Activated gamma-delta T cell (primary cell): Measurements from ENCODE around the gene SYNGR3.
"Not testable (repeated sequence)": the region's sequence is repeated elsewhere in the genome, so short reads cannot be mapped to it uniquely, and the experiment has no call there.

Experiments
- DNase-seq: peaks from one replicate; lab custom pipeline; 2025; lab: John Stamatoyannopoulos, UW

Gene SYNGR3

GRCh38 chr16:2009164-2009711, 19.5 kb downstream of the SYNGR3 start:
- DNase-seq: no peak

DNA sequence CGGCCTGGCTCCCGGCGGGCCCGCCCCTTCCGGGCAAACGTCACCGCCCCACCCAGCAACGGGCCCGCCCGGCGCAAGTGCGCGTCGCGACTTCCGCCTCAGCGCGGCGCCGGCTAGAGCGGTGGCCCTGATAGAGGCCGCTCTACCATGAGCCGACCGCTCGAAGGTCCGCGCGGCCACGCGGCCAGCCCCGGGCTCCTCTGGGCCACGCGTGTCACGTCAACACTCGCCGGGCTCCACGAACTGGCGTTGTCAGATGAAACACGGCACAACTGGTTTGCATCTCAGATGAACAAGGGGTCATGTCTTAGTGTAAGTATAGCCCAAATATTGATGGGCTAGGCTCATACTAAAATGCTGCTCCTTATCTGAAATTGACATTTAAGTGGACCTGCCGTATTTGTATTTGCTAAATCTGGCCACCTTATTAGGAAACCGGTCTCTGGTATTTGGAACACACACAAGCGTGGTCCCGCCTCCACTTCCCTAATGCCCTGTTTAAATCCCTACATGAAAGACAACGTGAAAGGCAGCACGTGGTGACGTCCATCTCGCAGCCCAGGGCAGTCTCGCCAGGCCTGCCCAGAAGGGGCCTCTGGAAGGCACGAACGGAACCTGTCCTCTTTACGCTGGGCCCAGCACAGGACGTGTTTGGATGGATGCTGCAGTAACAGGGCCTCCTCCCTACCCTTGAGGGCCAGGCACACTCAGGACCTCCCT, 20.2 kb downstream of the SYNGR3 start, which contains the start of gene ZNF598:
TSS of gene ZNF598 (minus strand) at position 31 of the 720 bp plus-strand sequence.
- peak; percentile 69 for DNase-seq

DNA sequence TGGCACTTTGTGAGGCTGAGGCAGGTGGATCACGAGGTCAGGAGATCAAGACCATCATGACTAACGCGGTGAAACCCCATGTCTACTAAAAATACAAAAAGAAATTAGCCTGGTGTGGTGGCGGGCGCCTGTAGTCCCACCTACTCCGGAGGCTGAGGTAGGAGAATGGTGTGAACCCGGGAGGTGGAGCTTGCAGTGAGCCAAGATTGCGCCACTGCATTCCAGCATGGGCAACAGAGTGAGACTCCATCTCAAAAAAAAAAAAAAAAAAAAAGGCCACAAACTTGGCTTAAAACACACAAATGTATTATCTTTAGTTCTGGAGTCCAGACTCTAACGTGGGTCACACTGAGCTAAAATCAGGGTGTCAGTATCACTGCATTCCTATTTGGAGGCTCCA, 22.0 kb downstream of the SYNGR3 start:
- DNase-seq: not testable (repeated sequence)

- no peak for DNase-seq
Observed at GRCh38 chr16:2013527-2013926, 23.8 kb downstream of the SYNGR3 start.

- no peak for DNase-seq
Observed at GRCh38 chr16:2015117-2015946, 25.6 kb downstream of the SYNGR3 start.

- DNase-seq: no peak
Observed at GRCh38 chr16:2015947-2016208, 26.1 kb downstream of the SYNGR3 start.

DNA sequence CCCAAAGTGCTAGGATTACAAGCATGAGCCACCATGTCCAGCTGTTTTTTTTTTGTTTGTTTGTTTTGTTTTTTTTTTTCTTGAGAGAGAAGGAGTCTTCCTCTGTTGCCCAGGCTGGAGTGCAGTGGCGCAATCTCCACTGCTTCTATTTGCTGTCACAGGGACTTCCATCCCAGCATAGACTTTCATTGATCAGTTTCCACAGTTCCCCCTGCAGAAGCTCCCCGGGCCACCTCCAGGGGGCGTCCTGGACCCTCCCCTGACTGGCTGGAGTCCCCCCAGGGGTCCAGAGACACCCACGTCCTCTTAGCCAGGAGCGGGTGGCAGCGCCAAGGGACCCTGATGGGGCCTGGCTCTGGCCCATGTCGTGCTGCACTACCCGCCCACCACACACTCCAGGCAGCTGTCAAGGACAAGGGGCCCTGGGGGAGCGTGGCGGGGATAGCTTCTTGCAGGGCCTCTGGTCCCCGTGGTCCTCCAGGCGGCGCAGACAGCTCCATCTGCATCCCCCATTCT, 26.7 kb downstream of the SYNGR3 start:
- DNase-seq: no peak

GRCh38 chr16:2019518-2019920, 29.7 kb downstream of the SYNGR3 start, which contains the start of gene NPW:
Gene NPW, plus strand, starts transcription at chr16:2019785.
- no peak for DNase-seq

DNA sequence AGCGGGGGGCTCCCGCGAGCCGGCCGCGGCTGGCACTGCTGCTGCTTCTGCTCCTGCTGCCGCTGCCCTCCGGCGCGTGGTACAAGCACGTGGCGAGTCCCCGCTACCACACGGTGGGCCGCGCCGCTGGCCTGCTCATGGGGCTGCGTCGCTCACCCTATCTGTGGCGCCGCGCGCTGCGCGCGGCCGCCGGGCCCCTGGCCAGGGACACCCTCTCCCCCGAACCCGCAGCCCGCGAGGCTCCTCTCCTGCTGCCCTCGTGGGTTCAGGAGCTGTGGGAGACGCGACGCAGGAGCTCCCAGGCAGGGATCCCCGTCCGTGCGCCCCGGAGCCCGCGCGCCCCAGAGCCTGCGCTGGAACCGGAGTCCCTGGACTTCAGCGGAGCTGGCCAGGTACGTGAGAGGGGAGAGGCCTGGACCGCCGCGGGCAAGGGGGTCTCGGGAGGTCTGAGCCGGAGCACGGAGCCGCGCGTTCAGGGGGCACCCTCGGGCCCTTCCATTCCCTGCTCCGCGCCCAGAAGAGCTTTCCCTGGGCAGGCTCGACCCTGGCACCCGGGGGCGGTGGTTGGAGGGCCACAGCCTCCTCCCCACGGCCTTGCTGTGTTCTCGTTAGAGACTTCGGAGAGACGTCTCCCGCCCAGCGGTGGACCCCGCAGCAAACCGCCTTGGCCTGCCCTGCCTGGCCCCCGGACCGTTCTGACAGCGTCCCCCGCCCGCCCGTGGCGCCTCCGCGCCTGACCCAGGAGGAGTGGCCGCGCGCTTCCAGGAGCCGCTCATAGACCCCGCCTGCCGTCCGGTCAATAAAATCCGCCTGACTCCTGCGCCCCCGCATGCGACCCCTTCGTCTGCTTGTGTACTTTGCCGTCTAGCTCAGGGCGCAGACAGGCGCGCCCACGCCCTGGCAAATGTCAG, 30.4 kb downstream of the SYNGR3 start:
- no peak for DNase-seq

DNA sequence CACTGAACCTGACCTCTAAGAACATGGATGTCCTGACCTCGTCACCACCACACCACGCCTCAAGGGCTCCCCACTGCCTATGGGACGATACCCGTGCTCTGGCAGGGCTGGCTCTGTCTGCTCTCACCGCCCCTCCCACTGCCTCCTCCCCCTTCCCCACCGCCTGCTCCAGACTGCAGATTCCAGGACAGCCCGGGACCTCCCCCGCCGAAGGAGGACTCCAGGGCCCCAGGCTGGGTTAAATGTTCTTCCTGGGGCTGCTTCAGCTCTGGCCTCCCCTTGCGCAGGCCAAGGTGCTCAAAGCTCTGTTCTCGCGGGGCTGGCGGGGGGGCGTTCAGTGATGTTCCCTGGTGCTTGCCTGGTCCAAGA, 32.9 kb downstream of the SYNGR3 start:
- DNase-seq: no peak

GRCh38 chr16:2023092-2024031, 33.6 kb downstream of the SYNGR3 start:
- peak; percentile 93 for DNase-seq

DNA sequence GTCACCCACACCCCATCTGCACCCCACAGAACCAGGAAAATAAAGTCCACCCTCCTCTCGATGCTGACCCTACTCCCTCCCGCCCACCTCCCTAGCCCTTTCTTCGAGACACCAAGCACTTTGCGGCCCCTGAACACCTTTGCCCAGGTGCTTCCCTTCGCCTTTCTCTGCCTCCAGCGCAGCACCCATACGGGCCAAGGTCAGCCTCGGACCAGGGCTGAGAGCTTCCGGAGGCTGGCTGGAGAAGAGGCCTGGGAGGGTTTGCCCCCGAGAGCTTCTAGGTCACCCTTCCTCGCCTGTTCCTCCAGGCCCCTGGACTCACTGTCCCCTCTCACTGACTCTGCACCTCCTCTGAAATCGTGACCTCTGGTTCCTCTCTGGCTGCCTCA, 34.3 kb downstream of the SYNGR3 start:
- no peak for DNase-seq

DNA sequence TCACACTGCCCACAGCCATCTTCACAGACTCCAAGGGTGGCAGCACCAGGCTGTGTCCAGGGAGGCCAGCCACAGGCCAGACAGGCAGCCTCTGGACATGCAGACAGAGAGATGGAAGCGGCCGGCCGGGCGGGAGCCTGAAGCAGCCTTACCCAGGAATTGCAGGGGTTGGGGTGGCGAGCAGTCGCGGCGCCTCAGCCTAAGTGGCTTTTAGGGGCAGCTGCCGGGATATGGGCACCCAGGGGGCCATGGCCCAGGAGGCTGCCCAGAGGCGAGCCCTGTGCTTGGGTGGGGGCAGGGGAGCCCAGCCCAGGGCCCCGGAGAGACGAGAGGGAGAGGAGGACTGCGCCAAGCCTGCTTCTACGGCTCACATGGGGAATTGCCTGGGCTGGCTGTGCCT, 35.5 kb downstream of the SYNGR3 start:
- no peak for DNase-seq

- no peak for DNase-seq
Observed at GRCh38 chr16:2025878-2026460, 36.2 kb downstream of the SYNGR3 start.

- no peak for DNase-seq
Observed at GRCh38 chr16:2026461-2027023, 36.8 kb downstream of the SYNGR3 start, which contains the start of gene NHERF2. Gene NHERF2, plus strand, starts transcription at chr16:2026902. Its CDS starts 104 bp downstream, at chr16:2027006.

GRCh38 chr16:2027024-2028010, 37.5 kb downstream of the SYNGR3 start:
- DNase-seq: no peak

DNA sequence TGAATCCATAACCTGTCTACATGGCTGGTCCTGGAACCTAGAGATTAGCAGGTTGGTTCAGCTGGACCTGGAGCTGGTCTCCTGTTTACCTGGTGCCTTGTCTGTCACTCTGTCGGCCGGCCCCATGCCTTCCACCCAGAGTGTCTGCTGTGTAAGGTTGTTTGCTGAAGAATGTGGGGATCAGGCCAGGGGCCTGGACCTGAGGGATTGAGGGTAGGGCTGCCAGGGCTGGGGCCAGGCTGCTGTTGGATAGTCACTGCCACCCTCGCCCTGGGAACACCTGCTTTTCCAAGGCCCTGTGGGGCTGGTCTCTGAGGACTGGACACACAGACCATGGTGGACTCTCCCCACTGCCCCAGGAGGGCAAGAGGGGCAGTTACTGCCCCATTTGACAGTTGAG, 38.4 kb downstream of the SYNGR3 start:
- DNase-seq: no peak

- no peak for DNase-seq
Observed at GRCh38 chr16:2028620-2029220, 39.0 kb downstream of the SYNGR3 start.
